Heart left ventricle (tissue), 13 donors: ENCODE results near the gene THSD4.

Source experiments
- CTCF ChIP-seq, 12 donors: fragments of 200-600 bp; sonication (generic) in 4 of 12; IDR thresholded peaks; one replicate each; pipeline versions ENCODE4 v1.5.0 to v1.8.0; 2018 to 2022; ENCODE audit warnings: antibody characterized with exemption in 12 of 12, mild to moderate bottlenecking in 5 of 12
- POLR2A ChIP-seq, 2 donors: fragments of 450-650 bp; IDR thresholded peaks; one replicate each; pipeline ENCODE4 v1.6.1; 2017; ENCODE audit warnings: antibody characterized with exemption in 2 of 2, mild to moderate bottlenecking in 2 of 2, moderate library complexity in 2 of 2
- donor health status: ischemic (EF 13 %, LVEDD 7.1; RV severe dilation, severe dysfunction).
- donor health status: DM: no; HTN: yes; CAD: no.
- donor health status: DM: no; HTN: no; CAD: no.
- donor health status: ischemic (EF 25% LVEDD 6.9; RV normal size, moderate dysfunction).
- donor health status: ischemic (EF 25% LVEDD 5.7; RV mildly dilated, moderate dysfunction).
- donor health status: ischemic (EF 35%, LVEDD 5.7; RV mildly dilated, moderate dysfunction).
- donor health status: nonischemic (EF 11% LVEDD 7.7; RV severe dilation, severe dysfunction).
- donor health status: DM: yes; HTN: yes; CAD: no.
- donor health status: PGD.
- donor health status: ischemic (EF 29% LVEDD 5.4; RV normal size, mild dysfunction).
- donor health status: nonischemic (EF 23%, LVEDD 6.1; RV moderate dilation, normal function).

- TF ChIP-seq CTCF (IDR thresholded peaks at IDR 0.05) (no peak), POLR2A (IDR thresholded peaks at IDR 0.05) (no peak)
These were observed 614.0 kb downstream of the THSD4 start for GRCh38 chr15:71729319-71729718.
